NAMALWA (cell line): ENCODE measurements around the gene DLGAP1.
"Not testable (repeated sequence)": the region's sequence is repeated elsewhere in the genome, so short reads cannot be mapped to it uniquely, and the experiment has no call there.

Experiments
- DNase-seq: peaks from one replicate; pipeline ENCODE4 v3.0.0-alpha.2; 2015; ENCODE audit warnings: low spot score

The DLGAP1 gene

DNA sequence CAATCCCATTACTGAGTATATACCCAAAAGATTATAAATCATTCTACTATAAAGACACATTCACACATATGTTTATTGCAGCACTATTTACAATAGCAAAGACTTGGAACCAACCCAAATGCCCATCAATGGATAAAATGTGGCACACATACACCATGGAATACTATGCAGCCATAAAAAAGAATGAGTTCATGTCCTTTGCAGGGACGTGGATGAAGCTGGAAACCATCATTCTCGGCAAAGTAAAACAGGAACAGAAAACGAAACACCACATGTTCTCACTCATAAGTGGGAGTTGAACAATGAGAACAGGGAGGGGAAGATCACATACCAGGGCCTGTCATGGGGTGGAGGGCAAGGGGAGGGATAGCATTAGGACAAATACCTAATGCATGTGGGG lies 167.8 kb downstream of the DLGAP1 start:
- DNase-seq, result not testable (repeated sequence)

- DNase-seq, result no peak
Measured at GRCh38 chr18:4286256-4286655, 168.9 kb downstream of the DLGAP1 start.

- DNase-seq, result no peak
Measured at GRCh38 chr18:4285525-4285924, 169.6 kb downstream of the DLGAP1 start.

DNA sequence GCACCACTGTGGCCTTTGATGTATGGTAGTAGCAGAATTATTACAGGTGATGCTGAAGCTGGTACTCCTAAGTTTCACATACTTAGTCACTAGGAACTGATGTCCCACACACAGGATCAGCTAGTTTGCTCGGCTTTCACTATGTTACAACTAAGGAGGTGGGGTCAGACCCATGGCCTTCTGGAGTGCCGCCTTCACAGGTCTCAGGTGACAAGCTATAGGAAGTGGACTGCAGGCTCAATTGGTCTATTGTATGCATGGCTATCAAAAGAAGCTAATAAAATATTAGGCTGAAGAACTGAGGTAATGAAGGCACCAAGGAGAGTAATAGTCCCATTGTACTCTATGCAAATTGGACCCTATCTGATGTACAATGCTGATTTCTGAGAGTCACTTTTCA lies 170.6 kb downstream of the DLGAP1 start:
- no peak for DNase-seq

DNA sequence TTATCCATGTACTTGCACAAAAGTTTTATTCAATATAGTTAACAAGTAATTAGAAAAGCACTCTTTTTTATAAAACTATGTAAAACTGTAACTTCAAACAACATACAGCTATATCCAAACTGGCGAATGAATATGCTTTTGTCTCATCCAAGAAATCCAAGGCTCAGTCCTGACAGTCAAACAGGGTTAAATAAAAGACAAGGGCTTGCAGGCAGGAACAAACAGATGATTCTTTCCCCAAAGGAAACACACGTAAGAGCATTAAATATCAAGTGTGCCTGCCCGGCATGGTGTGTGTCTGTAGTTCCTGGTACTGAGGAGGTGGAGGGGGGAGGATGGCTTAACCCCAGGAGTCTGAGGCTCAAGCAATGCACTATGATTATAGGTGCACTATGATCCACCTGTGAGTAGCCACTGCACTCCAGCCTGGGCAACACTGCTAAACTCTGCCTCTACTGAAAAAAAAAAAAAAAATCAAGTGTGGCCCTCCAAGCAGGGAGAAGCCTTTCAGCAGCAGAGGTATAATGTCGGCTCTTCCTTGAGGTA lies 171.3 kb downstream of the DLGAP1 start:
- DNase-seq, result no peak

DNA sequence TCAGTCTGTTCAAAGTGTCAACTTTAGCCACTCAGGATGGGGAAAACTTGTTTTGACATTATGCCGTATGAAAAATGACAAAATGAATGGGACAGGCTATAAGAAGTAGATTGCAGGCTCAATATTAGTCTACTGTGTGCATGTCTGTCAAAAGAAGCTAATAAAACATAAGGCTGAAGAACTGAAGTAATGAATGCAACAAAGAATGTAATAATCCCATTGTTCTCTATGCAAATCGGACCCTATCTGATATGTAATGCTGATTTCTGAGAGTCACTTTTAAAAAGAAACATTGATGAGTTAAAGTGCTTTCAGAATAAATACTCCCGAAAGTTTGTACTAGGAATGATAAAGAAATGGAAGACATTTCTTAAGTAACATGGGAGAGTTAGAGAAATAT lies 172.2 kb downstream of the DLGAP1 start:
- no peak for DNase-seq

DNA sequence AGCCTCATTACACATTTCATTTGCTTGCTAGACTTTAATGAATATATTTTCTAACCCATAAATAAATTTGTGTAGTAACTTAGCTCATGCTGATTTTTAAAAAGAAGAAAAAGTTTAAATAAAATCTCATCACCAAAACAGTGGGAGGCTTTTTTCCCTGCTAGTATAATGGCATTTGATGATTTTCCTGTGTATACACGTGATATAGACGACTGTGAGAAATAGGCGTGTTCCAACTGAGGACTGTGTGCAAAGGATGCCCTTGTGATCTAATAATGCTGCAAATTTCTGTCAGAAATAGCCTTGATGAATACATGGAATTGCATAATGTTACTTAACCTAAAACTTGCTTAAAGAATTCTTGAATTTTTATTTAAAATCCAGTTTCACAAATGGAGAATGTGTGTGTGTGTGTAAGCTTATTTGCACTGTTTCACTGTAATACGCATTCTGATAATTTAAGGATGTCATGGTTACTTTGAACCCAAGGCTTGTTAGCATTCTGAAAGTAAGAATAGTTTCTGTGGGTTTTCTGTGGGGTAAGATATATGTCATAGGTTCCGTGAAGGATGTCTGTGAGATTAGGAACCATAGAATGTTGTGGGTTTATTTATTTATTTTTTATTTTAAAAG lies 178.0 kb downstream of the DLGAP1 start:
- DNase-seq, result no peak

DNA sequence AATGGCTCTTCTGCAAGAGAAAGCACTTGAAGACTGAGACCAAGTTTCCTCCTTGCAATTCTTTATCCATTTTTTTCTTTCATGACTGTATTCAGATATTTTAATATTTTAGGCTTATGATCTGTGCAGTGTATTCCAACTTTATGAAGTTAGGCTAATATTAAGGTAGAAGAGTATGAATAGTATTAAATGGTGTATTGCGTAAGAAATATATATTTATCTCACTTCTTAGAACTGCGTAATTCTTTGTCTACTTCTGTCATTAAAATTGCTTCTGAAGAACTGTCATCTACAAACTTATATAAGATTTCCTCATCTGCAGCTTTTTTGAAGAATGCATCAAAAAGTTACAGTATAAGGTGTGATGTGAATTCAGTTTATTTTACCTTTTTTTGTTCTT lies 183.2 kb downstream of the DLGAP1 start:
- no peak for DNase-seq

DNA sequence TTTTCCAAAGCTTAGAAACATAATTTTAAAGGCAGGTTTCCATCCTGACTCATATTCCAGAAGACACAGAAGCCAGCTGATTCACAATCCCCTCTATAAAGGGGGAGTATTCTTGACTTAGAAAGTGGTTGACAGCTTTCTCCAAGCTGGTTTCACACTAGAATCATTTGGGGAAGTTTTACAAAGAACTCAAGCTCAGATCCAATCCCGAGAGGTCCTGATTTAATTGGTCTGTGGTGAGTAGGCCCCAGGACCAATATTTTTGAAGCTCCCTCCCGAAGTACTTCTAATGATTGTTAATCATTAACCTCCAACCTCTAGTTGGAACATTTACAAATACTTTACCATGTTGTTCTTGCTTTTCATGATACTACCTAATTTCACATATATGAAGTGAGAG lies 184.1 kb downstream of the DLGAP1 start:
- no peak for DNase-seq

DNA sequence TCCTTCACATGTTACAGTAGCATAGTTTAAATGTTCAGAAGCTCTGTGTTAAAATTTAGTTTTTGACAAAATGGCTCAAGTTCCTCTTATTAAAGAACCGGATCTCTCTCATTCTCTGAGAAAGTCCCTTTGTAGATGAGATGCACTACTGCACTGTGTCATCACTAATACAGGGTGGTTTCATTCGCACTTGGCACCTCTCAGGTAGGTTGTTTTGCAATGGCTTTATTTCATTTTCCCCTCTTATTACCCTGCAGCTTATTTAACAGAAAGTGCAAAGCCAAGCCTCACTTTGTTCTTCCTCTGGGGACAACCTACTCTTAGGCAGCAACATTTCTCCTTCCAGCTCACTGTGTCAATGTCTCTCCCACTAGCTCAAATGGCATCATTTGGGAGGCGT lies 185.1 kb downstream of the DLGAP1 start:
- DNase-seq, result no peak

- DNase-seq, result no peak
Measured at GRCh38 chr18:4267641-4268040, 187.5 kb downstream of the DLGAP1 start.

DNA sequence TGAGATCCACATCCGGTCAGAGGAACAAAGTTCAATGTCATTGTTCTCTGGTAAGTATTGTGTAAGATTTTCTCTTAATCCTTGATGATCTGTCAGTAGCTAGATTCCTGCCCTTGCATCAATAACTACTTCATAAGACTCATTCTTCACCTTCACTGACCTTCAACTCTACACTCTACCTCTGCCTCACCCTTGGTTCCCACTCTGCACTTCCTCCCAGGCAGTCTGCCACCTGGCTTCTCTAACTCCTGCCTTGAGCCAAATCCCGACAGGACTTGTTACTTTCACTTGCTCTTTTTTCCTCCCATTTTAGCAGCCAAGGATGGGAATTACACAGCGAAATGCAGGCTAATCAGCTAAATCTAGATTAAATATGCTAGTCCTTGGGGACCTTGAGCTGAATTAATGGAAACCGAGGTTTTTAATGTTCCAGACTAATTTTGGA lies 190.7 kb downstream of the DLGAP1 start:
- no peak for DNase-seq

- DNase-seq, result no peak
Measured at GRCh38 chr18:4260107-4260506, 195.0 kb downstream of the DLGAP1 start.

DNA sequence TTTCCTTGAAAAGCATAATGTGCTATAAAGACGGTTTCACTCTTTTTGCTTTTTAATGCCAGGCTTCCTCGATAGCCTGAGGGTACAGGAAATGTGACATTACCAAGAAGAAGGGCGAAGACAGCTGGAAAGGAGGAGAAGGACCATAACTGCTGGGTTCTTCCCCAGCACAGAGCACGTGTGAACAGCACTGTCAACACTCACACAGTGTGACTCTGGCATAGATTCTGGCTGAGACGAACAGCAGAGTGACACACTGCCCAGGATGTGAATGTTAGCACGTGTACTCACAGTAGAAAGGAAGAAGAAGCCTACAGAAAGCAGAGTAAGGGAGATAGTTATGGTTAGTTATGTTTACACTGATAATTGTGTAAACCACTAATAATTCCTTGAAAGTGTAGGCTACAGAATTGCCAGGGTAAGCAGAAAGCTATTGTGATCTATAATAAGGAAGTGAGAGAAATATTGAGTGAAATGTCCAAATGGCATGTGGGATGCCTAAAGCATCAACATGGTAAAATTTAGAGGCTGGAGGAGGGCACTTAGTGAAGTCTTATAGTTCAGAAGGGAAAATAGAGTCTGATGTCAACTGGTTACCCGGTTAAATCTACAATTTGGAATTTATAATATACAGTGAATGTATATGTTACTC lies 198.2 kb downstream of the DLGAP1 start:
- DNase-seq, result no peak

DNA sequence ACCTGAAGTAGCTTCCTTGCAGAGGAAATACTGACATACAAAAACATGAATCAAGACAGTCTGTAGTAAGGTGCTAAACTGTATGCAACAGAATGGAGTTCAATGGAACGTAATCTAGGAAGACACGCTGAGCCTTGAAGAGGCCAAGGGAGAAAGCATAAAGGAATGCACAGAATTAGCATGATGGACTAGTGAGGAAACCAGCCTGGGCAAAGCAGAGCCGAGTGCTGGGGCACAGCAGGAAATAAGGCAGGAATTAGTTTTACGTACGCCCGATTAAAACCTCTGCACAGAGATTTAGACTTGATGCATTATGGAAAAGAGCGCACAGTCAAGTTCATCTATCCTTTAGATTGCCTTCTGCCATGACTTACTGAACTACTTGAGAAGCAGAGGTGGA lies 200.3 kb downstream of the DLGAP1 start:
- no peak for DNase-seq

DNA sequence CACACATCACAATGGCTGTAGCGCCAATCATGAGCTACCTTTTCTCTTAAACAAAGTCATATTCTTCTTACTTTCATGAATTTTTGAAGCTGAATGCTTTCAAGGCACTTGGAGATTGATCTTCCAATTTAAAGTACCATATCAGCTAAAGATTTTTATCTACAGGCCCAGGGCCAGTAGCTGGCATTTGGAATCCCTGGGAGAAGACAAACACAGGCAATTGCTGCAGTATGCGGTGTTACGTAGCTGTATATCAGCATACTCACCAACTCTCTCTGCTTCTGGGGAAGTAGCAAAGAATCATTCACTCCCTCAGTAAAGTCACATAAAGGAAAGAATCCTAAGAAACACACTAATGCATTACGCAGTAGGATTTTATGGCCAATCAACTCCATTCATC lies 202.3 kb downstream of the DLGAP1 start:
- DNase-seq, result no peak

- no peak for DNase-seq
Measured at GRCh38 chr18:4251873-4252272, 203.2 kb downstream of the DLGAP1 start.

DNA sequence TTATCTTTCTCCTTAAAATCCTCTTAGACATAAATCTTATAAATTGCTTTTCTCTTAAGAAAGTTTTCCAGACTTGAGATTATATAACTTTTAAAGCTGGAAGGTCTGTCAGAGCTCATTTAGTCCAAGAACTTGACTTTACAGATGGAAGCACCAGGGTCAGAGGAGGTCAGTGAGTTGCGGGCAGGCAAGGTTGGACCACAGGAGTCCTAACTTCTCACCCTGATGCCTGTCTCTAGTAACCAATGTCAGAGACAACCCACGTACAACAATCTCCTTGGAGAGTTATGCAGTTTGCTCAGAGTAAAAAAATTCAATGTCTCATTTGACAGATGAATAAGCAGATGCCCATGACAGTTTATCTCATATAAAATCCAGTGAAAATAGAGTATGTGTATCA lies 203.9 kb downstream of the DLGAP1 start:
- no peak for DNase-seq

DNA sequence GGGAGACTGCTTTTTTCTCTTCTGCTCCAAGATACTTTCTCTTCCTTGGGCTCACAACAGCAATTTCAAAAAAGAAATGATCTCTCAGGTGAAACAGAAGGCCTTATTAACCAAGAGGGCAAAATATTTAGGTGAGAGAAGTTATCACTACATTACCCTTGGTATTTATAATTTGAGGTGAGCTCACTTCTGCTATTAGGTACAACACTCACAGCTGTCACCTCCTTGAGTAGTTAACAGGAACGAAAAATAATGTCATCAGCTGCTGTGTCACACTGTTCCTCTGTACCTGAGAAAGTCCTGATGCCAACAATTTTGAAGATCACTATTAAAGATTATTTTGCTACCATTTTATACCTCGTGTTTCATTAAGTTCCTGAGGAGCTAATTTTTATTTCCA lies 205.0 kb downstream of the DLGAP1 start:
- DNase-seq, result no peak

GRCh38 chr18:4248686-4249085 lies 206.4 kb downstream of the DLGAP1 start:
- no peak for DNase-seq

- no peak for DNase-seq
Measured at GRCh38 chr18:4246374-4246773, 208.7 kb downstream of the DLGAP1 start.

- no peak for DNase-seq
Measured at GRCh38 chr18:4245456-4245855, 209.7 kb downstream of the DLGAP1 start.

DNA sequence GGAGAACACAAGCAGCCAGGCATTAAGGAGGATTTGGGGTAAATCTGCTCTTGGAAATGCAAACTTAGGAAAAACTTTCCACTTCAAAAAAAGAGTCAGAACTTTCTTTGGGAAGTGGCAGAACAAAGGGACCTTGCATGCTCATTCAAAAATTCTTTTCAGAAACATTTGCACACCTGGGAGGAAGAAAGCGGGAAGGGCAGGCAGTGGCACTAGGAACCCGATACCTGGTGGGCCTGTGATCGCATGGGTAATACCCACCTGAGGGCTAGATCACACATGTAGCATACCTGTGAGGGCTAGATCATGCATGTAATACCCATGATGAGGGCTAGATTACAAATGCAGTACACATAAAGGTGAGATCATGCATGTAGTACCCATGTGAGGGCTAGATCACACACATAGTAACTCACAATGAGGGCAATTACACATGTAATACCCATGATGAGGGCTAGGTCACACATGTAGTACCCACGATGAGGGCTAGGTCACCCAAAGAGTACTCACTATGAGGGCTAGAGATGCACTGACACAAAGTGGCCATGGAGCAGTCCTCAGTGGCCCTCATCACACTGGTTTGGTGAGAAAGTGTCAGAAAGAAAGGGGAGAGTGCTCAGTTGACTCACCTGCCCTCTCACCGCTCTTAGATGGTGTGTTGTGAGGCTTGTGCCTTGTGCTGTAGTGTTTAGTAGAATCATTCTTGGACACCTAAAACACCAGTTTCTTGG lies 212.5 kb downstream of the DLGAP1 start:
- no peak for DNase-seq
